GM12875 (cell line): ENCODE data around the gene UCN2.
"Not testable (repeated sequence)": the region's sequence is repeated elsewhere in the genome, so short reads cannot be mapped to it uniquely, and the experiment has no call there.

Source experiments
- H3K4me3 ChIP-seq: one replicate; pipeline ENCODE4 v1.5.1; 2011; ENCODE audit warnings: low read depth, low read length, control low read depth
- CTCF ChIP-seq: IDR thresholded peaks from 2 replicates; pipeline ENCODE4 v1.5.1; 2011; ENCODE audit warnings: low read depth, mild to moderate bottlenecking, control low read depth, inconsistent platforms, low read length, moderate library complexity, borderline replicate concordance; ENCODE audit not compliant: insufficient read depth

Gene UCN2

GRCh38 chr3:48535578-48535977, 28.0 kb downstream of the UCN2 start:
- no peak overlapping the region for H3K4me3 ChIP-seq
- TF ChIP-seq CTCF = no peak

GRCh38 chr3:48532977-48533337, 30.6 kb downstream of the UCN2 start:
- no peak for TF ChIP-seq CTCF

GRCh38 chr3:48532271-48532976, 31.2 kb downstream of the UCN2 start:
- no peak for TF ChIP-seq CTCF
- no peak overlapping the region for H3K4me3 ChIP-seq

More at GRCh38 chr3:48532977-48533337, 30.6 kb downstream of the UCN2 start:
- no peak overlapping the region for H3K4me3 ChIP-seq

- H3K4me3 ChIP-seq = not testable (repeated sequence)
These were observed 32.9 kb downstream of the UCN2 start for GRCh38 chr3:48530701-48531100.

GRCh38 chr3:48528754-48529153, 34.8 kb downstream of the UCN2 start:
- TF ChIP-seq CTCF = no peak
- H3K4me3 ChIP-seq = no peak overlapping the region

- H3K4me3 ChIP-seq = no peak overlapping the region
- TF ChIP-seq CTCF = no peak
These were observed 35.5 kb downstream of the UCN2 start for GRCh38 chr3:48528048-48528447.

- H3K4me3 ChIP-seq = no peak overlapping the region
- TF ChIP-seq CTCF = no peak
These were observed 38.6 kb downstream of the UCN2 start for GRCh38 chr3:48524970-48525369.
